ENCODE measurements around the gene MAML3.

DNA sequence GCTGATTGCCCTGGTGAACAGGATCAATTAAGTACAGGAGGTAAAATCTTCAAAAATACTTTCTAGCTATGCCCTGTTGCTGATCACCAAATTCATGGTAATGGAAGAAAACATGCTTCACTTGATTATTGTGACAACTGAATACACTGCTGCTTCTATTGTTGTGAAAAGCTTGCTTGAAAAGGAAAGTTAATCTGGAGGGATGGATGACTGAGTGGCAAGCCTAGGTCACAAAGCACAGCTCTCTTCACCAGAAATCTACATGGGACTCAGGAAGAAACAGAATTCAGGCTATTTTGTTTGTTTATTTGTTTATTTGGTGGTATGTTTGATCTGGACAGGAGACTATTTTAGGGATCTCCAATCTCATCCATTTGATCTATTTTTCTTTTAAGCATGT lies 306.4 kb downstream of the MAML3 start:
- no peak for TF ChIP-seq TAF1 (IDR thresholded peaks at IDR 0.05; ENCODE audit: low read depth, low read length)
- TF ChIP-seq POLR2A (IDR thresholded peaks at IDR 0.05; ENCODE audit: low read depth, low read length): no peak
- no peak for TF ChIP-seq POLR2AphosphoS5 (IDR thresholded peaks at IDR 0.05; ENCODE audit: low read depth, low read length)

Measured in GM12891 (cell line).